Measurements from ENCODE around the gene AP1M2.

GRCh38 chr19:10525636-10526035 is 61.5 kb downstream of the AP1M2 start:
- TF ChIP-seq EZH2 (IDR thresholded peaks at IDR 0.05) (no peak), POLR2AphosphoS5 (IDR thresholded peaks at IDR 0.05; ENCODE audit: borderline replicate concordance, low read depth, low read length) (no peak), FOXP2 (optimal IDR thresholded peaks at IDR 0.05; ENCODE audit: control extremely low read depth, extremely low read length, insufficient read depth) (no peak)
